NCI-H146 treated with DMSO at 0.1 percent for 48 hours (cell line): Measurements from ENCODE around the gene TRIAP1.

Experiments
- DNase-seq: peaks from one replicate; lab custom pipeline; 2025; ENCODE audit not compliant: unreplicated experiment; lab: John Stamatoyannopoulos, UW

Gene TRIAP1

GRCh38 chr12:120432772-120433525, 13.2 kb downstream of the TRIAP1 start:
- DNase-seq = no peak

GRCh38 chr12:120429368-120429767, 16.8 kb downstream of the TRIAP1 start:
- DNase-seq = no peak

- DNase-seq = no peak
Observed at GRCh38 chr12:120428597-120429229, 17.5 kb downstream of the TRIAP1 start.

- DNase-seq = no peak
Observed at GRCh38 chr12:120425797-120426196, 20.4 kb downstream of the TRIAP1 start.

GRCh38 chr12:120422892-120423456, 23.2 kb downstream of the TRIAP1 start:
- DNase-seq = no peak

- DNase-seq = no peak
Observed at GRCh38 chr12:120421701-120422100, 24.5 kb downstream of the TRIAP1 start.

- DNase-seq = no peak
Observed at GRCh38 chr12:120417917-120418580, 28.1 kb downstream of the TRIAP1 start.

GRCh38 chr12:120416490-120417216, 29.5 kb downstream of the TRIAP1 start:
- DNase-seq = no peak

- no peak for DNase-seq
Observed at GRCh38 chr12:120413901-120414695, 32.1 kb downstream of the TRIAP1 start.

GRCh38 chr12:120412421-120412820, 33.8 kb downstream of the TRIAP1 start:
- DNase-seq = no peak

- DNase-seq = no peak
Observed at GRCh38 chr12:120408771-120409170, 37.4 kb downstream of the TRIAP1 start.

- no peak for DNase-seq
Observed at GRCh38 chr12:120406553-120406952, 39.6 kb downstream of the TRIAP1 start.

GRCh38 chr12:120406069-120406468, 40.1 kb downstream of the TRIAP1 start:
- DNase-seq = no peak

- DNase-seq = no peak
Observed at GRCh38 chr12:120404271-120404670, 41.9 kb downstream of the TRIAP1 start.

GRCh38 chr12:120403869-120404268, 42.3 kb downstream of the TRIAP1 start:
- DNase-seq = no peak

- no peak for DNase-seq
Observed at GRCh38 chr12:120402217-120402616, 44.0 kb downstream of the TRIAP1 start.

- no peak for DNase-seq
Observed at GRCh38 chr12:120399531-120399930, 46.7 kb downstream of the TRIAP1 start.

- peak; percentile 35 for DNase-seq
Observed at GRCh38 chr12:120397824-120398540, 48.2 kb downstream of the TRIAP1 start.

- peak; percentile 77 for DNase-seq
Observed at GRCh38 chr12:120394483-120395367, 51.5 kb downstream of the TRIAP1 start.
